ENCODE data around the gene NLGN2.

GRCh38 chr17:7459961-7460545 is 52.4 kb downstream of the NLGN2 start:
- TF ChIP-seq CTCF (IDR thresholded peaks at IDR 0.05), result no peak
- TF ChIP-seq EZH2 (IDR thresholded peaks at IDR 0.05; ENCODE audit: borderline replicate concordance, insufficient read depth, low read depth, low read length, poor library complexity, severe bottlenecking), result no peak
